ENCODE measurements around the gene LRWD1.
"Not testable (repeated sequence)": the region's sequence is repeated elsewhere in the genome, so short reads cannot be mapped to it uniquely, and the experiment has no call there.

DNA sequence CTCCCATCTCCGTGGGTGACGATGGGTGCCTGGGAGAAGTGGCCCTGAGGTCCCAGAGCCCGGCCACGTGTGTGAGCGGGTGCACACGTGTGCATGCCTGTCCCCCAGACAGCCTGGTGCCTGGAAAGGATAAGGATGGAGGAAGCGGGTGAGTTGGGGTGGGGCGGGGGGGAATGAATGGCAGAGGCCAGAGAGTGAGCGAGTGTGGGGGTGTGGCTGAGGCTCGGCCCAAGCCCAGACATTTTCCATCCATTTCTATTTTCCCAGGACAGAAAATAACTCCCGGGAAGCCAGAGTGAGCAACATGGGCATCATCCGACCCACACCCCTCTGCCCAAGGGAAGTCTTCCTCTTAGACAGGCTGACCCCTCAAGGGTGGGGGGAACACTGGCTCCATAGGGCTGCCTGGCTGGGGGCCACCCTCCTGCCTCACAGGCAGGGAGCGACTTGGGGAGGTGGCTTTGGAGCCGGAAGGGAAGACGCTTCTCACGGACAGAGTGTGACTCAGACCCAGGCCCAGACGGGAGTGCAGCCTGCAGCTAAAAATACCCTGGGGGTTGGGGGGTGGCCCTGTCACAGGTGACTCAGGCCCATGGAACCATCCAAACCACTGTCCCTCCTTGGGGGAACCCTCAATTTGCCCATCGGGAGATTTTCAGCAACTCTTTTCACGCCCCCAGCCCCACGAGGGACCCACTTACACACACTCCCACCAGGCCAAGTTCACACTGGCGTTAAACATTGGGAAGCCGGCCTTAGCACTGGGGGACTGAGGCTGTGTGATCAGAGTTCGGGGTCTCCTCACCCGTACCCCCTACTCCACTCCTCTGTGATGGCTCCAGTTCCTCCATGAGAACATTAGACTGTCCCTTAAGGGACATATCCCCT is 40.8 kb downstream of the LRWD1 start:
- not testable (repeated sequence) for TF ChIP-seq EP300 (IDR thresholded peaks at IDR 0.05; ENCODE audit: borderline replicate concordance in 1 of 2, low read depth in 1 of 2, low read length in 1 of 2); NRF1 (IDR thresholded peaks at IDR 0.05; ENCODE audit: low read depth, low read length); POLR2AphosphoS5 (IDR thresholded peaks at IDR 0.05; ENCODE audit: low read depth, low read length); FOXJ3 (CRISPR knock-in tag; IDR thresholded peaks at IDR 0.05); SMC3 (IDR thresholded peaks at IDR 0.05; ENCODE audit: low read depth, low read length); FOXM1 (IDR thresholded peaks at IDR 0.05; ENCODE audit: low read depth); TCF12 (IDR thresholded peaks at IDR 0.05); NFIC (IDR thresholded peaks at IDR 0.05; ENCODE audit: borderline replicate concordance); TAF1 (IDR thresholded peaks at IDR 0.05; ENCODE audit: borderline replicate concordance, low read depth, low read length); JUND (IDR thresholded peaks at IDR 0.05); TEAD4 (IDR thresholded peaks at IDR 0.05; ENCODE audit: borderline replicate concordance, insufficient read depth)
- TF ChIP-seq, protein P1, sequence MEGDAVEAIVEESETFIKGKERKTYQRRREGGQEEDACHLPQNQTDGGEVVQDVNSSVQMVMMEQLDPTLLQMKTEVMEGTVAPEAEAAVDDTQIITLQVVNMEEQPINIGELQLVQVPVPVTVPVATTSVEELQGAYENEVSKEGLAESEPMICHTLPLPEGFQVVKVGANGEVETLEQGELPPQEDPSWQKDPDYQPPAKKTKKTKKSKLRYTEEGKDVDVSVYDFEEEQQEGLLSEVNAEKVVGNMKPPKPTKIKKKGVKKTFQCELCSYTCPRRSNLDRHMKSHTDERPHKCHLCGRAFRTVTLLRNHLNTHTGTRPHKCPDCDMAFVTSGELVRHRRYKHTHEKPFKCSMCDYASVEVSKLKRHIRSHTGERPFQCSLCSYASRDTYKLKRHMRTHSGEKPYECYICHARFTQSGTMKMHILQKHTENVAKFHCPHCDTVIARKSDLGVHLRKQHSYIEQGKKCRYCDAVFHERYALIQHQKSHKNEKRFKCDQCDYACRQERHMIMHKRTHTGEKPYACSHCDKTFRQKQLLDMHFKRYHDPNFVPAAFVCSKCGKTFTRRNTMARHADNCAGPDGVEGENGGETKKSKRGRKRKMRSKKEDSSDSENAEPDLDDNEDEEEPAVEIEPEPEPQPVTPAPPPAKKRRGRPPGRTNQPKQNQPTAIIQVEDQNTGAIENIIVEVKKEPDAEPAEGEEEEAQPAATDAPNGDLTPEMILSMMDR (IDR thresholded peaks at IDR 0.05), result not testable (repeated sequence)
- TF ChIP-seq, protein P2, sequence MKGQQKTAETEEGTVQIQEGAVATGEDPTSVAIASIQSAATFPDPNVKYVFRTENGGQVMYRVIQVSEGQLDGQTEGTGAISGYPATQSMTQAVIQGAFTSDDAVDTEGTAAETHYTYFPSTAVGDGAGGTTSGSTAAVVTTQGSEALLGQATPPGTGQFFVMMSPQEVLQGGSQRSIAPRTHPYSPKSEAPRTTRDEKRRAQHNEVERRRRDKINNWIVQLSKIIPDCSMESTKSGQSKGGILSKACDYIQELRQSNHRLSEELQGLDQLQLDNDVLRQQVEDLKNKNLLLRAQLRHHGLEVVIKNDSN (IDR thresholded peaks at IDR 0.05; ENCODE audit: borderline replicate concordance, low read depth), result not testable (repeated sequence)
